Retinal pigment epithelial cell (primary cell): ENCODE measurements around the gene SPRED3.

Experiments
- DNase-seq: peaks from one replicate; pipeline ENCODE4 v3.0.0-alpha.2; 2010; ENCODE audit warnings: low read depth
- H3K4me3 ChIP-seq: 2 replicates; pipeline ENCODE4 v1.5.1; 2011; ENCODE audit warnings: mild to moderate bottlenecking, low read length, control low read depth, moderate library complexity
- TF ChIP-seq, protein P1 (sequence below): conservative IDR thresholded peaks from 2 replicates; pipeline ENCODE4 v1.5.1; 2011; ENCODE audit warnings: low read depth, low read length, control low read depth, inconsistent platforms

Gene SPRED3

DNA sequence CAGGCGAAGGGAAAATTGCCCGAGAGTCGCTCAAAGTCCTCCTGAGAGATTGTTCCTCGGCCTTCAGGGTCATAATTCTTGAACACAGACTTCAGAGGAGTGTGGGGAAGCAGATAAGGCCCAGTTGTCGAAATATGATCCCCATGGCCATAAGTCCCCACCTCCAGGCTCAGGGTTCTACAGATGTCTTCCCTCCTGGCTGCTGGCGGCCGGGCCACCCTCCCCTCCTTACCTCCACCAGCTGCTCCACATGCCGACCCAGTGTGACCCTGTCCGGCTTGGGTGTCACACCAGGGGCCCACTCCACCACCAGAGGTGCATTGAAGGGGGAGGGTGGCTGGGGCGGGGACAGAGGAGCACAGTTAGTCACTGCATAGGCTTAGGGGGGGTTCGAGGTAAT, 24.5 kb downstream of the SPRED3 start:
- H3K4me3 ChIP-seq = no peak overlapping the region
- DNase-seq = no peak
- TF ChIP-seq, protein P1, sequence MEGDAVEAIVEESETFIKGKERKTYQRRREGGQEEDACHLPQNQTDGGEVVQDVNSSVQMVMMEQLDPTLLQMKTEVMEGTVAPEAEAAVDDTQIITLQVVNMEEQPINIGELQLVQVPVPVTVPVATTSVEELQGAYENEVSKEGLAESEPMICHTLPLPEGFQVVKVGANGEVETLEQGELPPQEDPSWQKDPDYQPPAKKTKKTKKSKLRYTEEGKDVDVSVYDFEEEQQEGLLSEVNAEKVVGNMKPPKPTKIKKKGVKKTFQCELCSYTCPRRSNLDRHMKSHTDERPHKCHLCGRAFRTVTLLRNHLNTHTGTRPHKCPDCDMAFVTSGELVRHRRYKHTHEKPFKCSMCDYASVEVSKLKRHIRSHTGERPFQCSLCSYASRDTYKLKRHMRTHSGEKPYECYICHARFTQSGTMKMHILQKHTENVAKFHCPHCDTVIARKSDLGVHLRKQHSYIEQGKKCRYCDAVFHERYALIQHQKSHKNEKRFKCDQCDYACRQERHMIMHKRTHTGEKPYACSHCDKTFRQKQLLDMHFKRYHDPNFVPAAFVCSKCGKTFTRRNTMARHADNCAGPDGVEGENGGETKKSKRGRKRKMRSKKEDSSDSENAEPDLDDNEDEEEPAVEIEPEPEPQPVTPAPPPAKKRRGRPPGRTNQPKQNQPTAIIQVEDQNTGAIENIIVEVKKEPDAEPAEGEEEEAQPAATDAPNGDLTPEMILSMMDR = no peak

- TF ChIP-seq, protein P1 = no peak
- no peak for DNase-seq
Measured at GRCh38 chr19:38413416-38413815, 24.9 kb downstream of the SPRED3 start.

DNA sequence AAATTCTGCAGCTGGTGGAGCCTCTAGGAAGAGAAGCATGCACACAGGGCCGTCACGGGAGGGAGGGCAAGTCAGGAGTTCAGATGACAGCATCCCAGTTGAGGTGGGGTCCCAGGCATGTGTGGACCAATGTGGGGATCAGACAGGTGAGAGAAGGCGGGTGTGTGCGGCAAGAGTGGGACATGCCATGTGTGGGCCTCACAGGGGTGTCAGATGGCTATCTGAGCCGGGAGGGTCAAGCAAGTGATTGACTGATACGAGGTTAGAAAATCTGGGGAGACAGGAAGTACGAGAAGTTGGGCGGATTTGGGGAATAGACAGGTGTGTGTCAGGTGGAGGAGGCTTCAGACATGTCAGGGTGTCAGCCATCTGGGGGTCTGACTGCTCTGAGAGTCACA, 28.6 kb downstream of the SPRED3 start:
- no peak for DNase-seq
- no peak overlapping the region for H3K4me3 ChIP-seq
- TF ChIP-seq, protein P1 = no peak

More at GRCh38 chr19:38413416-38413815, 24.9 kb downstream of the SPRED3 start:
- H3K4me3 ChIP-seq = no peak overlapping the region

- TF ChIP-seq, protein P1 = no peak
- DNase-seq = no peak
- H3K4me3 ChIP-seq = peak overlapping the region; percentile 28
Measured at GRCh38 chr19:38417544-38418506, 29.3 kb downstream of the SPRED3 start.

GRCh38 chr19:38420935-38421334, 32.4 kb downstream of the SPRED3 start:
- TF ChIP-seq, protein P1 = no peak
- H3K4me3 ChIP-seq = no peak overlapping the region
- no peak for DNase-seq

- H3K4me3 ChIP-seq = no peak overlapping the region
- DNase-seq = no peak
- TF ChIP-seq, protein P1 = no peak
Measured at GRCh38 chr19:38421856-38422255, 33.4 kb downstream of the SPRED3 start.

DNA sequence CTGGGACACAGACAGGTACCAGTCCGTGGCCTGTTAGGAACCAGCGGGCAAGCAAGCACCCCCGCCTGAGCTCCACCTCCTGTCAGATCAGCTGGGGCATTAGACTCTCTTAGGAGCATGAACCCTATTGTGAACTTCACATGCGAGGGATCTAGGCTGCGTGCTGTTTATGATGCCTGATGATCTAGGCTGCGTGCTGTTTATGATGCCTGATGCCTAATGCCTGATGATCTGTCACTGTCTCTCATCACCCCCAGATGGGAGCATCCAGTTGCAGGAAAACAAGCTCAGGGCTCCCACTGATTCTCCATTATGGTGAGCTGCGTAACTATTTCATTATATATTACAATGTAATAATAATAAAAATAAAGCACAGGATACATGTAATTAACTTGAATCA, 33.9 kb downstream of the SPRED3 start:
- DNase-seq = no peak
- TF ChIP-seq, protein P1 = no peak
- H3K4me3 ChIP-seq = no peak overlapping the region
